Activated T-cell treated with anti-CD3 and anti-CD28 coated beads for 4 hours (primary cell): ENCODE data around the gene B2M.
"Not testable (repeated sequence)": the region's sequence is repeated elsewhere in the genome, so short reads cannot be mapped to it uniquely, and the experiment has no call there.

Source experiments
- DNase-seq: peaks from one replicate; pipeline ENCODE4 v3.0.0-alpha.2; 2020

Gene B2M

GRCh38 chr15:44700676-44701075 is 10.6 kb upstream of the B2M start:
- DNase-seq = not testable (repeated sequence)

- DNase-seq = no peak
Measured at GRCh38 chr15:44705986-44706385, 5.3 kb upstream of the B2M start.

GRCh38 chr15:44706401-44706800 is 4.9 kb upstream of the B2M start:
- no peak for DNase-seq

- DNase-seq = no peak
Measured at GRCh38 chr15:44706946-44707636, 4.2 kb upstream of the B2M start.

GRCh38 chr15:44710236-44711095 is 851 bp upstream of the B2M start:
- DNase-seq = no peak

GRCh38 chr15:44711743-44712345 is 527 bp downstream of the B2M start:
- no peak for DNase-seq

- no peak for DNase-seq
Measured at GRCh38 chr15:44712346-44713005, 1.2 kb downstream of the B2M start.

DNA sequence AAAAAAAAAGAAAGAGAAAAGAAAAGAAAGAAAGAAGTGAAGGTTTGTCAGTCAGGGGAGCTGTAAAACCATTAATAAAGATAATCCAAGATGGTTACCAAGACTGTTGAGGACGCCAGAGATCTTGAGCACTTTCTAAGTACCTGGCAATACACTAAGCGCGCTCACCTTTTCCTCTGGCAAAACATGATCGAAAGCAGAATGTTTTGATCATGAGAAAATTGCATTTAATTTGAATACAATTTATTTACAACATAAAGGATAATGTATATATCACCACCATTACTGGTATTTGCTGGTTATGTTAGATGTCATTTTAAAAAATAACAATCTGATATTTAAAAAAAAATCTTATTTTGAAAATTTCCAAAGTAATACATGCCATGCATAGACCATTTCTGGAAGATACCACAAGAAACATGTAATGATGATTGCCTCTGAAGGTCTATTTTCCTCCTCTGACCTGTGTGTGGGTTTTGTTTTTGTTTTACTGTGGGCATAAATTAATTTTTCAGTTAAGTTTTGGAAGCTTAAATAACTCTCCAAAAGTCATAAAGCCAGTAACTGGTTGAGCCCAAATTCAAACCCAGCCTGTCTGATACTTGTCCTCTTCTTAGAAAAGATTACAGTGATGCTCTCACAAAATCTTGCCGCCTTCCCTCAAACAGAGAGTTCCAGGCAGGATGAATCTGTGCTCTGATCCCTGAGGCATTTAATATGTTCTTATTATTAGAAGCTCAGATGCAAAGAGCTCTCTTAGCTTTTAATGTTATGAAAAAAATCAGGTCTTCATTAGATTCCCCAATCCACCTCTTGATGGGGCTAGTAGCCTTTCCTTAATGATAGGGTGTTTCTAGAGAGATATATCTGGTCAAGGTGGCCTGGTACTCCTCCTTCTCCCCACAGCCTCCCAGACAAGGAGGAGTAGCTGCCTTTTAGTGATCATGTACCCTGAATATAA is 2.0 kb downstream of the B2M start:
- no peak for DNase-seq

GRCh38 chr15:44715142-44715796 is 4.0 kb downstream of the B2M start:
- no peak for DNase-seq

DNA sequence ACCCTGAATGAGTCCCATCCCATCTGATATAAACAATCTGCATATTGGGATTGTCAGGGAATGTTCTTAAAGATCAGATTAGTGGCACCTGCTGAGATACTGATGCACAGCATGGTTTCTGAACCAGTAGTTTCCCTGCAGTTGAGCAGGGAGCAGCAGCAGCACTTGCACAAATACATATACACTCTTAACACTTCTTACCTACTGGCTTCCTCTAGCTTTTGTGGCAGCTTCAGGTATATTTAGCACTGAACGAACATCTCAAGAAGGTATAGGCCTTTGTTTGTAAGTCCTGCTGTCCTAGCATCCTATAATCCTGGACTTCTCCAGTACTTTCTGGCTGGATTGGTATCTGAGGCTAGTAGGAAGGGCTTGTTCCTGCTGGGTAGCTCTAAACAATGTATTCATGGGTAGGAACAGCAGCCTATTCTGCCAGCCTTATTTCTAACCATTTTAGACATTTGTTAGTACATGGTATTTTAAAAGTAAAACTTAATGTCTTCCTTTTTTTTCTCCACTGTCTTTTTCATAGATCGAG is 4.5 kb downstream of the B2M start:
- DNase-seq = no peak

GRCh38 chr15:44716983-44717602 is 5.8 kb downstream of the B2M start:
- no peak for DNase-seq

DNA sequence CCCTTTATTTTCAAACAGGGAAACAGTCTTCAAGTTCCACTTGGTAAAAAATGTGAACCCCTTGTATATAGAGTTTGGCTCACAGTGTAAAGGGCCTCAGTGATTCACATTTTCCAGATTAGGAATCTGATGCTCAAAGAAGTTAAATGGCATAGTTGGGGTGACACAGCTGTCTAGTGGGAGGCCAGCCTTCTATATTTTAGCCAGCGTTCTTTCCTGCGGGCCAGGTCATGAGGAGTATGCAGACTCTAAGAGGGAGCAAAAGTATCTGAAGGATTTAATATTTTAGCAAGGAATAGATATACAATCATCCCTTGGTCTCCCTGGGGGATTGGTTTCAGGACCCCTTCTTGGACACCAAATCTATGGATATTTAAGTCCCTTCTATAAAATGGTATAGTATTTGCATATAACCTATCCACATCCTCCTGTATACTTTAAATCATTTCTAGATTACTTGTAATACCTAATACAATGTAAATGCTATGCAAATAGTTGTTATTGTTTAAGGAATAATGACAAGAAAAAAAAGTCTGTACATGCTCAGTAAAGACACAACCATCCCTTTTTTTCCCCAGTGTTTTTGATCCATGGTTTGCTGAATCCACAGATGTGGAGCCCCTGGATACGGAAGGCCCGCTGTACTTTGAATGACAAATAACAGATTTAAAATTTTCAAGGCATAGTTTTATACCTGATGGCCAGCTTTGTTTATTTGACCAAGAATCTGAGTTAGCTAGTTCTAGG is 7.0 kb downstream of the B2M start:
- no peak for DNase-seq

DNA sequence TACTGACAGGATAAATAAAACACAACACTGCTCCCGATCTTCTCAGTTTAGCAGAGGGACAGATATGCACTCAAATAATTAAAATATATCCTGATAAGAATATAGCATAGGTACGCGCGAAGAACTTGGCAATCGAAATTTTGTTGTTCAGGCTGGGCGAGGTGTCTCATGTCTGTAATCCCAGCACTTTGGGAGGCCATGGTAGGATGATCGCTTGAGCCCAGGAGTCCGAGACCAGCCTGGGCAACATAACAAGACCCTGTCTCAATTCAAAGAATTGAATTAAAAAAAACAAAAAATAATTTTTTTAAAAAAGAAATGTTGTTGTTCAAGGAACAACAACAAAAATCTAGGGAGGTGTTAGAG is 7.6 kb downstream of the B2M start:
- no peak for DNase-seq

- DNase-seq = no peak
Measured at GRCh38 chr15:44719293-44719999, 8.1 kb downstream of the B2M start.

GRCh38 chr15:44720000-44720435 is 8.7 kb downstream of the B2M start:
- DNase-seq = not testable (repeated sequence)

DNA sequence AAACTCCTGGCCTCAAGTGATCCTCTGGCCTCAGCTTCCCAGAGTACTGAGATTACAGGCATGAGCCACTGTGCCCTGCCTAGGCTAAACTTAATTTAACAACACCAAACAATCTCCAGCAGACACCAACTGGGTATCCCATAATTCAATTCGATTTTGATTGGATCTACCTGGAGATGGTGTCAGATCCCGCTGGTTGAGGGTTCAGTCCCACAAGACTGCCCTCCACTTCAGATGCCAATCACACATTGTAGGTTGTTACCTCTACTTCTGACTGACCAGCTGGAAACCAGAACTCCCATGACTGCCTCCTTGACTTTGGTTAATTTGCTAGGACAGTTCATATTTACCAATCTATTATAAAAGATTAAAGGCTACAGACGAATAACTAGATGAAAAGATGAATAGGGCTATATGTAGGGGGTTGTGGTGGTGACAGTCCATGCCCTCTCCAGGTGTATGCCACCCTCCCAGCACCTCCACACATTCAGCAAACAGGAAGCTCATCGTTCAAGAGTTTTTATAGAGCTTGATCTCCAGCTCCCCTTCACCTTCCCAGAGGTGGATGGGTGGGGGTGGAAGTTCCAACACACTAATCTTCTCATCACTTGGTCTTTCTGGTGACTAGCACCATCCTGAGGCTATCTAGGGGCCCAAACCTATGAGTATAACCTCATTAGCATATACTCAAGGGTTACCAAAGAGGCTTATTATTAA is 9.3 kb downstream of the B2M start:
- no peak for DNase-seq

GRCh38 chr15:44722011-44722410 is 10.7 kb downstream of the B2M start:
- no peak for DNase-seq

DNA sequence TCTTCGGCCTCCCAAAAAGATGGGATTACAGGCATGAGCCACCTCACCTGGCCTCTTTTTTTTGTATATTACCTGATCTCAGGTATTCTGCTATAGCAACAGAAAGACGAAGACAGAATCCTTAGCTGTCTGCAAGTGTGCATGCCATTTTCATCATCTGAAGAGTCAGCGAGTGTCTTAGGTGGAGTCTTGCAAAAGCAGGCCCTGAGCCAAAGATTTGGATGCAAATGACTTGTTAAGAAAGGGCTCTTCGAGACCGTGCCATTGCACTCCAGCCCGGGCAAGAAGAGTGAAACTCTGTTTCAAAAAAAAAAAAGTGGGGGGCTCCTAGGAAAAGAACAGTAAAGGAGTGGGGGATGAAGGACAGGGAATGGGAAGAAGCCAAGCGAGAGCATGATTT is 14.8 kb downstream of the B2M start:
- no peak for DNase-seq
